ENCODE data around the gene ZNF335.

DNA sequence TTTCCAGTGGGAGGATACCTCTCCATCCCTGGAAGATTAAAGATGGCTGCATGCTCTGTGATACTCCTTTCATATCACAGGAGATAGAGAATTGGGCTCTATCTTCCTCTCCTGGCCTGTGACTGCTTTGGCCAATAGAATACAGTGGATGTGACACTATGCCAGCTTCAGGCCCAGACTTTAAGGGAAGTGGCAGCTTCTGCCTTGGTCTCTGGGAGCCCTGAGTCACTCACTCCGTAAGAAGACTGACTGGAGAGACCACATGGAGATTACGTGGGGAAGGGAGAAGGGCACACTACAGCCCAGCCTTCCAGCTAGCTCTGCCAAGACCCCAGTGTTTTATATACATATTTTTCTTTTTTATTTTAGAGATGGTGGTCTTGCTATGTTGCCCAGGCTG is 26.3 kb upstream of the ZNF335 start:
- TF ChIP-seq EP300 (IDR thresholded peaks at IDR 0.05) (no peak), CTCF (IDR thresholded peaks at IDR 0.05) (no peak), POLR2AphosphoS5 (IDR thresholded peaks at IDR 0.05) (no peak)
